Prostate gland (tissue), 2 donors: ENCODE results near the gene NOP10. TPM values are rescaled to one million over a fixed set of nuclear protein-coding genes. Genes with fewer than 3 reads are reported as not detected.

Experiments
- DNase-seq: peaks from one replicate; pipeline ENCODE4 v3.0.0-alpha.2; 2019; ENCODE audit warnings: low spot score
- H3K27ac ChIP-seq, 2 donors: fragments of 200-600 bp; sonication (generic); 2 replicates each; pipeline ENCODE4 v1.5.1; 2017 to 2019
- H3K27me3 ChIP-seq: fragments of 200-600 bp; sonication (generic); replicated peaks from 2 replicates; pipeline ENCODE4 v1.5.1; 2019; ENCODE audit not compliant: insufficient read depth
- H3K36me3 ChIP-seq, 2 donors: fragments of 200-600 bp; sonication (generic); 1 replicate in 1 of 2; 2 replicates in 1 of 2; pipeline versions ENCODE4 v1.5.1 to v1.8.1; 2017 to 2019
- H3K4me1 ChIP-seq: fragments of 200-600 bp; sonication (generic); replicated peaks from 2 replicates; pipeline ENCODE4 v1.5.1; 2019
- H3K4me3 ChIP-seq, 2 donors: fragments of 200-600 bp; sonication (generic); 2 replicates each; pipeline ENCODE4 v1.5.1; 2017 to 2019
- H3K9me3 ChIP-seq: fragments of 200-600 bp; sonication (generic); 2 replicates; pipeline ENCODE4 v1.5.1; 2017
- POLR2A ChIP-seq: fragments of 450-650 bp; IDR thresholded peaks from one replicate; pipeline ENCODE4 v1.6.1; 2016; ENCODE audit warnings: antibody characterized with exemption, mild to moderate bottlenecking
- POLR2AphosphoS5 ChIP-seq: sonication (generic); formaldehyde crosslinking; IDR thresholded peaks from one replicate; pipeline ENCODE4 v1.6.1; 2017; ENCODE audit warnings: antibody characterized with exemption
- WGBS: methylation state at CpG from one replicate; pipeline ENCODE4 v1.1.5; 2018; 5-methylcytosine and 5-hydroxymethylcytosine counted together
- intact Hi-C: fragments of 100-400 bp; cut with DNase I; formaldehyde crosslinking; loops from one replicate; pipeline ENCODE4 v1.14.2; 2022
- total RNA-seq, 2 donors: library from RNA; depleted of rRNA; stranded (reverse); fragments of >200 nt; gene quantifications; one replicate each; pipeline ENCODE4 v1.1.0, GENCODE V29; 2016
- TF ChIP-seq, protein P1 (sequence below), 4 experiments: fragments of 200-600 bp in 2 of 4; fragments of 450-650 bp in 2 of 4; sonication (generic) in 2 of 4; IDR thresholded peaks; 1 replicate in 3 of 4; 2 replicates in 1 of 4; pipeline ENCODE4 v1.5.1; 2016 to 2019; ENCODE audit warnings: antibody characterized with exemption in 4 of 4, mild to moderate bottlenecking in 2 of 4, moderate library complexity in 2 of 4

NOP10 gene
- total RNA-seq, 2 donors from 2014 or later, result 130 to 141 TPM

DNA sequence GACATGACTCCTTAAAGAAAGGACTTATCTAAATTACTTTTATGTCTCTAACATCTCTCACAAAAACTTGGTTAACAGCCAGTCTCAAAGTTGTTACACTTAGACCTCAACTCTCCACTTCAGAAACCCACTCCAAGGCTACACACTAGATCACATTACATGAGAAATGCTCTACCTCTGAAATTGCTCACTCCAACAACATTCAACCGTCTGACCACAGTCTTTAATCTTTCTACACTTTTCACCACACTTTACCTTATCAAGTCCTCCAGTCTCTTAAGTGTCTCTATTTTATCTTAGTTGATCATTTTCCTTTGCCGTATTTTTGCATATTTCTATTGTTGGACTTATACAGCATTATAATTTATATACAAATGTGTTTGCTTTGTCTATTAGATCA, 11.1 kb downstream of the NOP10 start:
- Histone ChIP-seq H3K27me3 (no peaks in the 10 kb centered on the region), H3K36me3 (no peaks in the 10 kb centered on the region)
- intact Hi-C loops, result no loop called here

DNA sequence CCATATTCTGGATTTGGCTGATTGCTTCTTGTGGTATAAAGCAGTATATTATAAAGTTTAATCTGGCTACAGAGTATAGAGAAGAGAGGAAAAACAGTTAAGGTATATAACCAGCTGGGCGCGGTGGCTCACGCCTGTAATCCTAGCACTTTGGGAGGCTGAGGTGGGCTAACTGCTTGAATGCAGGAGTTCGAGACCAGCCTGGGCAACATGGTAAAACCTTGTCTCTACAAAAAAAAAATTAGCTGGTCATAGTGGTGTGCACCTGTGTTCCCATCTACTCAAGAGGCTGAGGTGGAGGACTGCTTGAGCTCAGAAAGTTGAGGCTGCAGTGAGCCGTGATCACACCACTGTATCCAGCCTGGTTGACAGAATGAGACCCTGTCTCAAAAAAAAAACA, 12.7 kb downstream of the NOP10 start:
- Histone ChIP-seq H3K27me3 (no peaks in the 10 kb centered on the region), H3K9me3 (no peaks in the 10 kb centered on the region), H3K4me1 (no peaks in the 10 kb centered on the region), H3K27ac (no peak overlapping the region), H3K4me3 (no peak overlapping the region), H3K36me3 (no peaks in the 10 kb centered on the region)
- intact Hi-C loops, result no loop called here
- no peak for TF ChIP-seq POLR2AphosphoS5
- TF ChIP-seq POLR2A, result no peak
- TF ChIP-seq, protein P1, sequence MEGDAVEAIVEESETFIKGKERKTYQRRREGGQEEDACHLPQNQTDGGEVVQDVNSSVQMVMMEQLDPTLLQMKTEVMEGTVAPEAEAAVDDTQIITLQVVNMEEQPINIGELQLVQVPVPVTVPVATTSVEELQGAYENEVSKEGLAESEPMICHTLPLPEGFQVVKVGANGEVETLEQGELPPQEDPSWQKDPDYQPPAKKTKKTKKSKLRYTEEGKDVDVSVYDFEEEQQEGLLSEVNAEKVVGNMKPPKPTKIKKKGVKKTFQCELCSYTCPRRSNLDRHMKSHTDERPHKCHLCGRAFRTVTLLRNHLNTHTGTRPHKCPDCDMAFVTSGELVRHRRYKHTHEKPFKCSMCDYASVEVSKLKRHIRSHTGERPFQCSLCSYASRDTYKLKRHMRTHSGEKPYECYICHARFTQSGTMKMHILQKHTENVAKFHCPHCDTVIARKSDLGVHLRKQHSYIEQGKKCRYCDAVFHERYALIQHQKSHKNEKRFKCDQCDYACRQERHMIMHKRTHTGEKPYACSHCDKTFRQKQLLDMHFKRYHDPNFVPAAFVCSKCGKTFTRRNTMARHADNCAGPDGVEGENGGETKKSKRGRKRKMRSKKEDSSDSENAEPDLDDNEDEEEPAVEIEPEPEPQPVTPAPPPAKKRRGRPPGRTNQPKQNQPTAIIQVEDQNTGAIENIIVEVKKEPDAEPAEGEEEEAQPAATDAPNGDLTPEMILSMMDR (IDR thresholded peaks at IDR 0.05), result no peak
- DNase-seq, result no peak
- WGBS, result 97% methylated on average over 5 of the region's 5 CpGs

More for the DNA sequence above, 11.1 kb downstream of the NOP10 start:
- Histone ChIP-seq H3K27ac (no peak overlapping the region), H3K9me3 (no peaks in the 10 kb centered on the region), H3K4me1 (peaks cover under 1% of the 10 kb centered on the region), H3K4me3 (no peak overlapping the region)
- TF ChIP-seq, protein P1 (IDR thresholded peaks at IDR 0.05), result no peak
- TF ChIP-seq POLR2AphosphoS5 (no peak), POLR2A (no peak)
- 59% methylated on average over 2 of the region's 2 CpGs for WGBS
- no peak for DNase-seq

DNA sequence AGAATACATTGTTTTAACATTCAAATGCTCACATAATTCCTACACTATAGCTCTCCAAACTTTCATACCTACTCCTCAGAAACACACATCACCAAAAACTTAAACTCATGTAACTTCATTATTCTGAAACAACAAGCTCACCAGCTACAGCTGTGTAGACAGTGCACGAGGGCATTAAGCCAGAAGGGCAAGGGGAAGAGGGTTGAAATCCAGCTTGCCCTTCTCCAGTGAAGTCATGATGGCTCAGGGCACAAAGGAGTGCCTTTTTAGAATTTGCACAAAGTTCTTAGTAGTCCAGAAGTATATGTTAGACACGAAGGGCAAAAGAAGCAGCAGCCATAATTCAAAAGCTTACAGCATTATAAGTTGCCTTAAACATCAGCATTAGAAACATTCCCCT, 13.9 kb downstream of the NOP10 start:
- Histone ChIP-seq H3K4me1 (no peaks in the 10 kb centered on the region), H3K9me3 (no peaks in the 10 kb centered on the region), H3K36me3 (no peaks in the 10 kb centered on the region), H3K4me3 (no peak overlapping the region), H3K27me3 (no peaks in the 10 kb centered on the region), H3K27ac (no peak overlapping the region)
- intact Hi-C loops, result no loop called here
- DNase-seq, result no peak
- TF ChIP-seq POLR2A (no peak), POLR2AphosphoS5 (no peak)
- TF ChIP-seq, protein P1 (IDR thresholded peaks at IDR 0.05), result no peak
- WGBS, result 59% methylated on average over 2 of the region's 2 CpGs

DNA sequence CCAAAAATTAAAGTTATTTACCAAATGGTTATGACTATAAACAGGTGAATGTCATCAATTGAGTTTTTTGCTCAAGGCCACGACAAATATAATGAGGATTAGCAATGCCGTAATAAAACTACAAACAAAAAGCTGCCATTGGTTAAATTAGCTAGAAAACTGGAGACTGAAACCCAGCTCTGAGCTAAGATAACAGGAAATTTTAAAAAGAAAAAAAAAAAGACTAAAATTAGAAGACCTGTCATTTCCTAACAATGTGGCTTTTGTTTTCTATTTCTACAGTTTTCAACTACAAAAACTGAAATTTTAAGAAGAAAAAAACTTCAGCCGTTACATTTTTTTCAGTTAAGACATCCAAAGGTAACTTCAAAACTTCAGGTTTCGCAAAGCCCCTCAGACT, 15.0 kb downstream of the NOP10 start:
- WGBS, result 89% methylated on average over 4 of the region's 4 CpGs
- Histone ChIP-seq H3K27ac (no peak overlapping the region), H3K9me3 (no peaks in the 10 kb centered on the region), H3K27me3 (no peaks in the 10 kb centered on the region), H3K4me1 (no peaks in the 10 kb centered on the region), H3K4me3 (no peak overlapping the region), H3K36me3 (no peaks in the 10 kb centered on the region)
- no peak for TF ChIP-seq POLR2A
- TF ChIP-seq, protein P1 (IDR thresholded peaks at IDR 0.05), result no peak
- no peak for TF ChIP-seq POLR2AphosphoS5
- no peak for DNase-seq
- intact Hi-C loops, result no loop called here

DNA sequence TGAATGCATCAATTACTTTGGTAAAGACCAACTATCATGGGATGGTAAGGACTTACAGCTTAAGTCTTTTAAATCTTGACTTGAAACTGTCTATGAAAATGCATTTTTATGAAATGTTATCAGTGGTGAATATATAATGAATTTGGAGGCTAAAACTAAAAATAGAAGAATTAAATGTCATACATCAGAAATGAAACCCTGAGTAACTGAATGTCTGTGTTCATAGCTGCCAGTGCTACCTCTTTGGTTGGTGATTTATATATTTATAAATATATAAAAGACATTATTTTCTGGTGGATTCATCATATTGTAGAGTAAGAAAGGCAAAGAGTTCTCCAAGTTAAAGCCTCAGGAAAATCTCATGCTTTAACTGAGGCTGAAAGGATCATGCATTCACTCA, 17.6 kb downstream of the NOP10 start:
- H3K4me1 ChIP-seq, result no peaks in the 10 kb centered on the region
- H3K36me3 ChIP-seq, result no peaks in the 10 kb centered on the region
- no peaks in the 10 kb centered on the region for H3K9me3 ChIP-seq
- no peak overlapping the region for H3K27ac ChIP-seq
- TF ChIP-seq, protein P1 (IDR thresholded peaks at IDR 0.05), result no peak
- TF ChIP-seq POLR2AphosphoS5 (no peak), POLR2A (no peak)
- H3K27me3 ChIP-seq, result no peaks in the 10 kb centered on the region
- intact Hi-C loops, result no loop called here
- no peak overlapping the region for H3K4me3 ChIP-seq
- DNase-seq, result no peak
